Activated T-helper 1 cell treated with anti-CD3 and anti-CD28 coated beads, Interleukin-2, amount 50 U/mL, for 16 hours (primary cell): ENCODE data around the gene SCNN1B.
"Not testable (repeated sequence)": the region's sequence is repeated elsewhere in the genome, so short reads cannot be mapped to it uniquely, and the experiment has no call there.

Experiments
- DNase-seq, 2 donors: peaks; one replicate each; pipeline ENCODE4 v3.0.0-alpha.2; 2020; ENCODE audit warnings: low read depth in 1 of 2, low spot score in 1 of 2

SCNN1B gene

DNA sequence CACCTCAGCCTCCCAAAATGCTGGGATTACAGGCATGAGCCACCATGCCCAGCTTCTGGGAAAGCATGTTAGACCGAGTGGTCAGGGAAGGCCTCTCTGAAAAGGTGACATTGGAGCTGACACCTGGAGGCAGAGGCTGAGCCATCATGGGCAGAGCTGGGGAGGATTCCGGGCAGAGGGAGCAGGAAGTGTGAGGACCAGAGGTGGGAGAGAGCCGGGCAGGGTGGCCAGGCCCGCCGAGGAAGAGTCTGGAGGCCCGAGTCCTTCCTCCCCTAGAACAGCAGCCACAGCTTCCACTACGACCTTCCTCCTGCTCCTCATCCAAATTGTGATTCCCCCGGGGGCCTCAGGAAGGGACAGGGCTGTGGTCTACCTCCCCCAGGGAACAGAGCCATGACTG, 76.2 kb downstream of the SCNN1B start:
- no peak for DNase-seq

- DNase-seq, result no peak
Measured at GRCh38 chr16:23378921-23379320, 76.8 kb downstream of the SCNN1B start.

GRCh38 chr16:23379707-23380106, 77.6 kb downstream of the SCNN1B start:
- no peak for DNase-seq

- no peak for DNase-seq
Measured at GRCh38 chr16:23380501-23380951, 78.4 kb downstream of the SCNN1B start.

GRCh38 chr16:23381702-23382101, 79.6 kb downstream of the SCNN1B start:
- DNase-seq, result not testable (repeated sequence)

DNA sequence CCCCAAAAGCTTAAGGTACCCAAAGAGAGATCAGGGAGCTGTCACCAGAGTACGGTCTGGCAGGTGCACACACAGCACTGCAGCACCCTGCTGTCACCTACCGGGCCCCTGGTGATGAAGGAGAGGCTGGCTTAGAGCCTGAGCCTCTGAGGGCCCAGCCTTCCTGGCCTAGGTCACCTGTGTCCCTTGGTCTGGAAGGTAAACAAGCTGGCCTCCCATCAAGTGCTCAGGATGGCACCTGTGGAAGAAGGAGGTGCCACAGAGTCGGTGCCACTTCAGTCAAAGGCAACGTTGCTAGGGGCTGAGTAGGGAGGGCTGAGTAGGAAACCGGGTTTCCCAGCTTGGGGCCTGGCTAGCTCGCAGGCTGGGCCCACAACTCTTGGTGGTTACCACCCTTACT, 80.2 kb downstream of the SCNN1B start:
- no peak for DNase-seq

- DNase-seq, result no peak
Measured at GRCh38 chr16:23383881-23384280, 81.8 kb downstream of the SCNN1B start.

DNA sequence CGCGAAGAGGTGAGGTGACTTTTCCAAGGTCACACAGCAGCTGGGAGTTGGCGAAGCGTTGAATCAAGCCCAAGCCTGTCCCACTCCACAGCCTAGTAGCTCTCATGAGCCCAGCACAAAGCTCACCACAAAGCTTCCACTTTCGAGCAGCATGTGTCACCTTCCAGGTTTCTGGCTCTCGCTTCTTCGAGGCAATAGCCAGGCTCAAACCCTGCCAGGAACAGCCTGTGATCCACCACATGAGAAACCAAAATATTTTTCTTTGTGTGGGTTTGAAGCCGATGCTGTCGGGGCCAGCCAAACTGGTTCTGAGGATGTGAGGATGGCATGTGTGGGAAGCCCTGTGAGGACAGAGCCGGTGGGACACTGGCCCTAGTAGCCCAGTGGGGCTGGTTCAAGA, 82.8 kb downstream of the SCNN1B start:
- no peak for DNase-seq

DNA sequence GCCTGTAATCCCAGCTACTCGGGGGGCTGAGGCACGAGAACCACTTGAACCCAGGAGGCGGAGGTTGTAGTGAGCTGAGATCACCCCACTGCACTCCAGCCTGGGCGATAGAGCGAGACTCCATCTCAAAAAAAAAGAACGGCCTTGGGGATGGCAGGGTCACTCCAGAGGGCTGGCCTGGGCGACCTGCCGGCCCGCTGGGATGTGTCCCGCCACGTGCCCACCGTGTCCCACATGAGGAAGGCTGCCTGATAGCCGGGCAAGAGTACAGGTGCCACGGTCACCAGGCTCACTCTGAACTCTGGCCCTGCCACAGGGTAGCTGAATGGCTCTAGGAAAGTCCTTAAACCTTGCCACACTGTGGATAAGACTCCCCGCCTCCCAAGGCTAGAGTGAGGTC, 83.3 kb downstream of the SCNN1B start:
- DNase-seq, result no peak

DNA sequence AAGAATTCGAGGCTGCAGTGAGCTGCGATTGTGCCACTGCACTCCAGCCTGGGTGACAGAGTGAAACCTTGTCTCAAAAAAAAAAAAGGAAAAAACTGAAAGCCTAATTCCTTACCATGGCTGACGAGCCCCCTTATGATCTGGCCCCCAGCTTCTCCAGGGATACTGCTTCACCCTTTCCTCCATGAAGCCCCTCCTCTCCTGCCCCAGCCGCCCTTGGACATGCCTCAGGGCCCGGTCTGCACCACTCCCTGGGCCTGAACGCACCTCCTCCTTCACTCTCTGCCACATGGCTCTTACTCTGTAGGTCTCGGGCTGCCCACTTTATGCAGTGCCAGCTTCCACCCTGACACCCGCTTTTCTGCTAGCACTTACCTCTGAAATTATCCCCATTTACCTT, 85.6 kb downstream of the SCNN1B start:
- no peak for DNase-seq

- DNase-seq, result no peak
Measured at GRCh38 chr16:23388786-23389185, 86.7 kb downstream of the SCNN1B start.

DNA sequence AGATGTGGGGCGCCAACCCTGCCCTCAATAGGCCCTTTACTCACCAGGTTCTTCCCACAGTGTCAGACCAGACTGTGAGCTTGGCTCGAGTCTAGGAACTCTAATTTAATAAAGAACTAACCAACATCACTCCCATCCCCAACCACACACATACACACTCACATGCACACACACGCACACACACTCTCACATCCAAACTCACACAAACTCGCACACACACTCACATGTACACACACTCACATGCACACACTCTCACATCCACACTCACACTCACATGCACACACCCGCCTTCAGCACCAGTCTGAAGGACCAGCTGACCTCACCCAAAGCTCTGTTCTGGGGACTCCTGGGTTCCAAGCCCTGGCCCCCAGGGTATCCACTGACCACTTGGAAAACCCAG, 87.1 kb downstream of the SCNN1B start:
- DNase-seq, result no peak

DNA sequence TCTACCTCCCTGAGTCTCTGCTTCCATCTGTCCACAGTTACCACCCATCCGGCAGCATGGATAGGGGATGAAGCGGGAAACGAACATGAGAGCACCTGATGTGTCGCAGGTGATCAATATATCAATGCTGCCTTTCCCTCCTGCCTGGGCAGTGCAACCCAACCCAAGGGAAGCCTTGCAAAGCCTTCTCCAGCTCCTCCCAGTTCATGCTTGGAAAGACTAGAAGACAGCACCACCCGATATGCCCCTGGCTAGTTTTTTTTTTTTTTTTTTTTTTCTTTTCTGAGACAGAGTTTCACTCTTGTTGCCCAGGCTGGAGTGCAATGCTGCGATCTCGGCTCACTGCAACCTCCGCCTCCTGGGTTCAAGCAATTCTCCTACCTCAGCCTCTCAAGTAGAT, 87.8 kb downstream of the SCNN1B start:
- not testable (repeated sequence) for DNase-seq

DNA sequence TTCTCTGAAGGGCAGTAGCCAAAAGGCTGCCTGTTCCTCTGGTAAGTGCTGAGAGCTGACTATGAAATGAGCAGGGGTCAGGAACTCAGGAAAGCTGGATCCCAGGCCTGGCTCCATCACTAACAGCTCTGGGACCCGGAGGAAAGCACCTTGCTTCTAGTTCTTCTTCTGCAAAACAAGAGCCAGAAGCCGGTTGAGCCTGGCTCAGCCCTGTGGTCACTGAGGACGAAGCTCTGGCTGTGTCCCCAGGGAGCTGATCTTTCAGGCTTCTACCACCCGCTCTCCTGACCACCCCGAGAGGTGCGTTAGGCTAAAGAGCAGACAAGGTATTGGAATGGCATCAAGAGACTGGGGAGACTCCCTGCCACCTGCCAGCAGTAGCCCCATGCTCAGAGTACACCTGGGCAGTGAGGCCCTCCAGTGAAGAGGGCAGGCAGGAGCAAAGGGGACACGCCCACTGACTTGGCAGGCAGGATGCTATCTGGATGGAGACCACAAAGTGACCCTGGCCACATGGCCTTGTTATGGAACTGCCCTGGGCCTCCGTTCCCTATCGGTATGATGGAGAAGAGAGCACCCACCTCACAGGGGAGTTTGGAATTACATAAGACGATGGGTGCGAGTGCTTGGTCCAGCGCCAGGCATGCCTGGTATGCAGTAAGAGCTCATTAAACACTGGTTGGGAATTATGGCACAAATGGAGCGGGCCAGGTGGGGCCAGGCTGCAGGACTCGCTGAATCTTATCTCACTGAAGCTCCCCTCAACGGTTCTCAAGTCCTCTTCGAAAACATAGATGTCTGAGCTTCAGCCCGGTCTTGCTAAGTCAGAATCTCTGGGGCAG, 89.5 kb downstream of the SCNN1B start:
- no peak for DNase-seq

- DNase-seq, result no peak
Measured at GRCh38 chr16:23392223-23392600, 90.1 kb downstream of the SCNN1B start.

- no peak for DNase-seq
Measured at GRCh38 chr16:23394141-23394831, 92.2 kb downstream of the SCNN1B start.

- DNase-seq, result no peak
Measured at GRCh38 chr16:23395732-23396131, 93.6 kb downstream of the SCNN1B start.

DNA sequence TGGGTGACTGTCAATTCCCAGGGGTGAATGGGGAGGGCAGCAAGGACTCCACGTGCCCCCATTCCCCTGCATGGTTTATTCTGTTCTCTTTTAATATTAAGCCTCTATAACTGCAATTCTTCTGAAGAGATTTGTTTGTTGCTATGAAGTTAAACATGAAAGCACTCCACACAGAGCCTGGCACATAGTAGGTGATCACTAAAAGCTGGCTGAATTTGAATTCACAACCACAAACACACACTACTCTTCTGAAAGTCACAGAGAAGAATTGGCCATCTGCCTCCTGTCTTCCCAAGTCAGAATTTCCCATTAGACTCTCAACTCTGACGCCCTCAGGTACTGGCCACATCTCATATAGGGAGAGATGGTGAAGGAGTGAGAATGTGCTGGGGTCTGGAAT, 95.4 kb downstream of the SCNN1B start:
- DNase-seq, result no peak

DNA sequence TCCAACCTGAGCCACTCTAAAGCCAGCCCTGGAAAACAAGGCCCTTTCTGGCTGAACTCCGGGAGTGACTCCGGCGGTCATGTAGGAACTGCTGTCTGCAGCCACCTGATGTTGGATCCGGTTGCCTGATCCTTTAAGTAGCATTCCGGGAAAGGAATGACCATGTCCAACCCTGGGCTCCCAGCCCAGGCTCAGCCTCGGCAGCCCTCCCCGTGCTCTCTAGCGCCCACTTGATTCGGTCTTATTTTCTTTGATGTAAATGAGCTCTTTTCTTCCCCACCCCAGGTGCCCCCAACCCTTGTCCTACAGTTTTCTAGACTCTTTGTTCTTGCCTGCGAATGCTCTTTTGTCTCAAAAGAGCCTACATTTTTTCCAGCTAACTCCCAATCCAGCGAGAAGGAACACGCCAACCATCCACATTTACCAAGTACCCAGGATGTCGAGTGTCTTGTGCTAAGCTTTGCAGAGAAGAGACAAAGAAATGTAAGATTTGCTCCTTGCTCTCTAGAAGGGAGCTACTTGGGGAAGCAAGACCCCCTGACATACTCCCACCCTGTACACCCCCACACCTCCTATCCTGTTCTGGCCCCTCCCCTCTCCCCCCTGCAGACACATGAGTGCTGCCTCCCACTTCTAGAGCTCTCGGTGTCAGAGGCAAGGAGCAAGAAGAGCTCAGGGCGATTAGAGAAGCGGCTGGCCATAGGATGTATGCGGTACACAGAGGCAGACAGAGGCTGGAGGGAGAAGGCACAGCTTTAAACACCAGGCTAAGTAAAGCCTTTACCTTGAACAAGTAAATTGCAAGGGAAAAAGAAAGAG, 97.1 kb downstream of the SCNN1B start:
- DNase-seq, result no peak

DNA sequence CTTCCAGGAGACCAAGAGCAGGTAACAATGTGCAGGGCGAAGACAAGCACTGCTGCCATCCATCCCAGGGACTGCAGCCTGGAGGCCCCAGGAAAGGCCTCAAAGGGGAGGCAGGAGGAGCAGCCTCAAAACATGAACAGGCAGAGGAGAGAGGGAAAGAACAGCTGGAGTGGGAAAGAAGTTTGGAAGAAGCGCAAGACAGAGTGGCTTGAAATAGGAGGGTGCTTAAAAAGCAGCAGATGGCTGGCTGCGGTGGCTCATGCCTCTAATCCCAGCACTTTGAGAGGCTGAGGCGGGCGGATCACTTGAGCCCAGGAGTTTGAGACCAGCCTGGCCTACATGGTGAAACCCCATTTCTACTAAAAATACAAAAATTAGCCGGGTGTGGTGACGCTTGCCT, 98.3 kb downstream of the SCNN1B start:
- DNase-seq, result not testable (repeated sequence)

GRCh38 chr16:23401139-23401538, 99.0 kb downstream of the SCNN1B start:
- no peak for DNase-seq

DNA sequence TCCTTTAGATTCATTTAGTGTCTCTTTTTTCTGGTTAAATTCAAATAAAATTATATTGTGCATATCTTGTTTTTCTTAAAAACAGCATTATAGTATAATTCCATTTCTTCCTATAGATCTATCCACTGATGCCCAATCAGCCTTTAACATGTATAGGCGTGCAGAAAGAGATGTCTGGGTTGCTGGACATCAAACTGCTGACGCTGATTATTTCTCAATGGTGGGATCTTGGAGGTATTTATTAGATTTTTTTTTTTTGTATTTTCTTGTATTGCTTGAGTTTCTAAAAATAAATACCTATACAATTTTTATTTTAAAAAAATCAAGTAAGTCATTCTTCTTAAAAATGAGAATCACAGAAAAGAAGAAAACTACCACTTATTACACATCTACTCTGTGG, 100.0 kb downstream of the SCNN1B start:
- DNase-seq, result no peak
